Caki2 (cell line): ENCODE results near the gene KRTAP10-10. TPM values are rescaled to one million over a fixed set of nuclear protein-coding genes. Genes with fewer than 3 reads are reported as not detected.
"Not testable (repeated sequence)": the region's sequence is repeated elsewhere in the genome, so short reads cannot be mapped to it uniquely, and the experiment has no call there.

ENCODE experiments used
- DNase-seq: peaks from one replicate; pipeline ENCODE4 v3.0.0-alpha.2; 2015; ENCODE audit warnings: low read depth
- in situ Hi-C: cut with HindIII; loops from 2 replicates; pipeline ENCODE4 v1.10.0; 2016; ENCODE audit warnings: low sequenced_read_pairs, low pct_unique_long_range_greater_than_20kb, mixed read lengths
- total RNA-seq: library from RNA; depleted of rRNA; stranded (reverse); fragments of >200 nt; shearing (Covaris generic); gene quantifications from 2 replicates; pipeline ENCODE4 v1.2.3, GENCODE V29; 2014; ENCODE audit warnings: low replicate concordance

KRTAP10-10 gene
- total RNA-seq, 1 experiment from 2014 or later: not detected

DNA sequence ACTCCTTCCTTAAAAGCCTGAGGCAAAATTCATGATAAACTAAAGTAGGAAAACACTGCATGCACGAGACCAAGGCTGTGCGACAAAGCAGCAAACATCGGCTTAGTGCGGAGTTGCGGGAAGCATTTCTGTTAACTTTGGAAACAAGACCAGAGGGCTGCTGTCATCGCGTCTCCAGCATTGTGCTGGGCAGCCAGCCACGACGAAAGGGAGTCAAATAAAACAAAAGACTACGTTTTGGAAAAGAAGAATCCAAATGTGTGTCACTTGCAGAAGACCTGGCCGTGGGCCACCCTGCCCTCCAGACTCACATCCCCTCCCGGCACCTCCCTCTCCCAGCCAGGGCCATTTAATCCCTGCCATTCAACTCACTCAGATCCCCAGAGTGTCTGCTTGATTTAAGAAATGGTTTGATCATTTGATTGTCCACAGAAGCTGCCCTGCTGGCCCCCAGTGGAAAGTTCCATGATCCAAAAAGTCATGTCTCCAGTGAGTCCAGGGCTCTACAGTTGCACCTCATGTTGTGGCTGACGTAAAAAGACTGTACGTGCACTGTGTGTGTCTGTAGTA, 6.7 kb downstream of the KRTAP10-10 start:
- DNase-seq: no peak
- in situ Hi-C loops: no loop called here

DNA sequence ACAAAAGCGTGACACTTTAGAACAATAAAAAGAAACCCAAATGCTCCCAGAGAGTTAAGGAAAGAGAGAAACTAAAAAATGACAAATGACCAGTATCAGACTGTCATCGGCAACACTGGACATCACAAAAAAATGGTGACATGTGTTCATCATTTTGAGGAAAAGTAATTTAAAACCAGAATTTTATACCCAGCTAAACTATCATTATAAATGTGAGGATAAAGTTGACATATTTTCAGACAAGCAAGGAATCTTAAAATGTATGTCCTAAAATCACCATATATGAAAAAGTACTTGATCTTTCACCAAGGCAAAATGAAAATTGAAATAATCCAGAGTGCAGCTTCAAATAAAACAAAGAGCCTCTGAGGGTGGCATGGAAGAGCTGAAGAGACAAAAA, 7.7 kb downstream of the KRTAP10-10 start:
- in situ Hi-C loops: no loop called here
- no peak for DNase-seq

DNA sequence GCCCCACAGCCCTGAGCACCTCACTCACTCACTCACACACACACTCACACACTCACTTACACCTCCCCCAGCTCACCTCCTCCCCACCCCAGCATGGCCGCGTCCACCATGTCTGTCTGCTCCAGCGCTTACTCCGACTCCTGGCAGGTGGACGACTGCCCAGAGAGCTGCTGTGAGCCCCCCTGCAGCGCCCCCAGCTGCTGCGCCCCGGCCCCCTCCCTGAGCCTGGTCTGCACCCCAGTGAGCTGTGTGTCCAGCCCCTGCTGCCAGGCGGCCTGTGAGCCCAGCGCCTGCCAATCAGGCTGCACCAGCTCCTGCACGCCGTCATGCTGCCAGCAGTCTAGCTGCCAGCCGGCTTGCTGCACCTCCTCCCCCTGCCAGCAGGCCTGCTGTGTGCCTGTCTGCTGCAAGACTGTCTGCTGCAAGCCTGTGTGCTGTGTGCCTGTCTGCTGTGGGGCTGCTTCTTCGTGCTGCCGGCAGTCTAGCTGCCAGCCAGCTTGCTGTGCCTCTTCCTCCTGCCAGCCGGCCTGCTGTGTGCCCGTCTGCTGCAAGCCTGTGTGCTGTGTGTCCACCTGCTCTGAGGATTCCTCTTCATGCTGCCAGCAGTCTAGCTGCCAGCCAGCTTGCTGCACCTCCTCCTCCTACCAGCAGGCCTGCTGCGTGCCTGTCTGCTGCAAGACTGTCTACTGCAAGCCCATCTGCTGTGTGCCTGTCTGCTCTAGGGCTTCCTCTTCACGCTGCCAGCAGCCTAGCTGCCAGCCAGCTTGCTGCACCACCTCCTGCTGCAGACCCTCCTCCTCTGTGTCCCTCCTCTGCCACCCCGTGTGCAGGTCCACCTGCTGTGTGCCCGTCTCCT, 9.4 kb downstream of the KRTAP10-10 start, which contains the start of gene KRTAP10-11:
KRTAP10-11 (plus strand) TSS at position 49 of the 856 bp plus-strand sequence; CDS start at position 94, 45 bp downstream.
- in situ Hi-C loops, DNase-seq: not testable (repeated sequence)

DNA sequence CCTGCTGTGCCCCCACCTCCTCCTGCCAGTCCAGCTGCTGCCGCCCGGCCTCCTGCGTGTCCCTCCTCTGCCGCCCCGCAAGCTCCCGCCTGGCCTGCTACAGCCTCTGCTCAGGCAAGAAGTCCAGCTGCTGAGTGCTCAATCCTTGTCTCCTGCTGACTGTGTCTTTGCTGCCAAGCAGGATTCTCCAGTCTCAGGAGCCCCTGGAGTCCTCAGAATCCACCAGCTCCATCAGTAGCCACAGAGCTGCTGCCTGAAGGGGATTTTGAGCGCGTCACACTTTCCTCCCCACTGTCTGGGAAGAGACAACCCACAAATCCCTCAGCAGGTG, 10.0 kb downstream of the KRTAP10-10 start:
- in situ Hi-C loops: no loop called here
- DNase-seq: no peak

DNA sequence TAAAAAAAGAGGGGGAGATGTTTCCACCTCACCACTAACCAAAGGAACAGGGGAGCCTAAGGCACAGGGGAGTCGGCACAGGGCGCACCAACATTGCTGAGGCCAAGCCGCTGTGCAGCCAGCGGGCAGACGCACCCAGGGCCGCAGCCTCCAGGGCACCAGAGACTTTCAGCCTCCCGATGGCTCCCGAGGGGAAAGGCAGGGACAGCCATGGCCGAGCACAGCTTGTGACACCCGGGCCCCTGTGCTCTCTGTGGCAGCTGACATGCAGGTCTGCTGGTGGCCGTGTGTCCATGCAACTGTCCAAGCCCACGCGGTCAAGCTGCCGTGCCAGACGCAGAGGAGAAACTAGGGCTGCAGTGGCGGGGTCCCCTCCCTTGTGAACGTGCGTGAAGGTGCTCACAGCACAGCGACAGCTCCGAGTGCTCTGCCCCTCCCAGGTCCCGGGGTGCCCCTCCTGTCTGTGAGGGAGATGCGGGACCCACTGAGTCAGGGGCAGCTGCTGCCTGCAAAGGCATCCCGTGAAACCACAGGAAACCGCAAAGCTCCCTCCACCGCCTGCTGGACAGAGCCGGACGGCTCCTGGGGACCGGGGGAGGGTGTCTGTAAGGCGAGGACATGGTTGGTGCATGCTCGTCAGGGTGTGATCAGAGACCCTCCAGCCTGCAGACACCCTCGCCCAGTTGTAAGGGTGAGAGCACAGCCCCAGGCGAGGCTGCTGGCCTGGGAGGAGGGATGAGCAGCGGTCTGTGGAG, 11.6 kb downstream of the KRTAP10-10 start:
- in situ Hi-C loops: no loop called here
- DNase-seq: no peak

DNA sequence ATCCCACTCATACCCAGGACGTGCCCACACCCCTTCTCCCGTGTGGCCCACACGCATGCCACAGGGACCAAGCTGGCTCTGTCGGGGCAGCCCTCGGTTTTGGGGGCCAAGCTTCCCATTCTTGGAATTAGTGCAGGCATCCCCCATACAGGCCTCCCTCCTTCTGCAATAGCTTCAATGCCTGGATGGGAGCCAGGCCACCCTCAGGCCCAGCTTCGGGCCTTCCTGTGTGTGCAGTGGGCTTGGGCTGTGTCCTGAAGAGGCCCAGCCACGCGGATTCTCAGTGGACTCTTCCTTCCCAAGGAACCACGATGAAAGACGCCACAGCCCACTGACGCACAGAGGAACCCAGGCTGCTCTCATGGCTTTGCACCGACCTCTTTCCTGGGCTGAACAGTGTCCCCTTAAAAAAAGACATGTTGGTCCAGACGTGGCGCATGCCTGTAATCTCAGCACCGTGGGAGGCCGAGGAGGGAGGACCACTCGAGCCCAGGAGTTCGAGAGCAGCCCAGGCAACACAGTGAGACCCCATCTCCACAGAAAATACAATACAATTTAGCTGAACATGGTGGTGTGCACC, 12.5 kb downstream of the KRTAP10-10 start:
- DNase-seq: no peak
- in situ Hi-C loops: no loop called here

DNA sequence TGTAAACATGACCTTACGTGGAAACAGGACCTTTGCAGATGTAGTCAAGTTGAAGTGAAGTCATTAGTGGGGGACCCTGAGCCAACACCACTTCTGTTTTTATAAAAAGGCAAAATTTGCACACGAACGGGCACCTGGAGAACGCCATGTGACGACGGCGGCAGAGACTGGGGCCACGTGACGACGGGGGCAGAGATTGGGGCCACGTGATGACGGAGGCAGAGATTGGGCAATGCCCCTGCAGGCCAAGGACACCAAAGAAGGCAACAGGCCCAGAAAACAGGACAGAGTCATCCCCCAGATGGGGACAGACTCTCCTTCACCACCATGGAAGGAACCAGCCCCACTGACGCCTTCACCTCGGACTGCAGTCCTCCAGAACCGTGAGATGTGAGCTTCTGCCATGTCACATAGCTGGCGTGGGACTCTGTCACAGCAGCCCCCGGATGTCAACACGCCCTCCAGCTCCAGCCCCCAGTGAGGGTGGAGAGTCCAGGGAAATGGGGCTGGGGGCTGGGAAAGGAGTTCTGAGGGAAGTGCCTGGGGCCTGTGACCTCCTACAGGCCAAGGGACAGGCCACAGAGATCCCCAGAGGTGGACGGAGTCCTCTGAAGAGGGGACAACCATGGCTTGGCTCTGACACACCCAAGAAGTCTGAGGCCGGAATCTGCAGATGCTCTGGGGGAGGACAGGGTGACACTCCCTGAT, 13.3 kb downstream of the KRTAP10-10 start:
- in situ Hi-C loops: no loop called here
- no peak for DNase-seq

DNA sequence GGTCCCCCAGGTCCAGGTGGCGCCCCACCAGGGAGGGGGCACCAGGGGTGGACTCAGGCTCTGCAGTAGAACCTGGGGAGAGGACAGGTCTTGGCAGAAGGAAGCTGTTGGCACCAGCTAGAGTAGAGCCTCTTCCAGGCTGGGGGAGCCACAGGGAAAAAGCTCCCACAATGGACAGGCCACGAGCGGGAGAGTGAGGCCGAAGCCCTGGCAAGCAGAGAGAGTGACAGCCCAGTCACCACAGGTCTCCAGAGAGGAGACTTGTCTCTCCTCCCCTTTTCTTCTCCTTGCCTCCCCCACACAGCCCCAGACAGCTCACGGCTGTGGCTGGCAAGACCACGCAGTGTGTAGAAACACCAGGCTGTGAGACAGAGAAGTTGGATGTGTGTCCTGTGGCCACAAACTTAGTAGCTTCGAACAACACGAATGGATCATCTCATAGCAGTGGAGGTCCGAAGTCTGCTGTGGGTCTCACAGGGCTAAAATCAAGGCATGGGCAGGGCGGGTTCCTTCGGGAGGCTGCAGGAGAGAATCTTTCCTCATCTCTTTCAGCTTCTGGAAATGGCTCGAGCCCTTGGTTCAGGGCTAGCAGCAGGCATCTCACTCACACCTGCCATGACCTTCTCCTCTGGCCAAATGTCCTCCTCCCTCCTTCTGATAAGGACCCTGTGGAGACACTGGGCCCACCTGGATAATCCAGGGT, 14.0 kb downstream of the KRTAP10-10 start:
- no peak for DNase-seq
- in situ Hi-C loops: no loop called here

DNA sequence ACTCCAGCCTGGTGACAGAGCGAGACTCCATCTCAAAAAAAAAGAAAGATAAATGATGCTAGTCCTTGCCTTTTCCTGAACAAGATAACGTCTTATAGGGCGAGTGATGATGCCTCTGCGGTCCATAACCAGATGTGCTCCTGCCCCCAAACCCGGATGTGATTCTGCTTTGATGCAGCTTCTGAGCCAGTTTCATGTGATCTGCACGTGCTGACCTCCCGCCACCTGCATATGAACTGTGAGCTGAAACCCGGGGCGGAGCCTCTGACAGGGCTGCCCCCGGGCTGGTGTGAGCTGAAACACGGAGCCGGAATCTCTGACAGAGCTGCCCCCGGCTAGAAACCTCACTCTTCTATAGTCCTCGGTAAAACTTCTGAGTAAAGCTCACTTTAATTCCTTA, 16.0 kb downstream of the KRTAP10-10 start:
- no peak for DNase-seq
- in situ Hi-C loops: no loop called here

DNA sequence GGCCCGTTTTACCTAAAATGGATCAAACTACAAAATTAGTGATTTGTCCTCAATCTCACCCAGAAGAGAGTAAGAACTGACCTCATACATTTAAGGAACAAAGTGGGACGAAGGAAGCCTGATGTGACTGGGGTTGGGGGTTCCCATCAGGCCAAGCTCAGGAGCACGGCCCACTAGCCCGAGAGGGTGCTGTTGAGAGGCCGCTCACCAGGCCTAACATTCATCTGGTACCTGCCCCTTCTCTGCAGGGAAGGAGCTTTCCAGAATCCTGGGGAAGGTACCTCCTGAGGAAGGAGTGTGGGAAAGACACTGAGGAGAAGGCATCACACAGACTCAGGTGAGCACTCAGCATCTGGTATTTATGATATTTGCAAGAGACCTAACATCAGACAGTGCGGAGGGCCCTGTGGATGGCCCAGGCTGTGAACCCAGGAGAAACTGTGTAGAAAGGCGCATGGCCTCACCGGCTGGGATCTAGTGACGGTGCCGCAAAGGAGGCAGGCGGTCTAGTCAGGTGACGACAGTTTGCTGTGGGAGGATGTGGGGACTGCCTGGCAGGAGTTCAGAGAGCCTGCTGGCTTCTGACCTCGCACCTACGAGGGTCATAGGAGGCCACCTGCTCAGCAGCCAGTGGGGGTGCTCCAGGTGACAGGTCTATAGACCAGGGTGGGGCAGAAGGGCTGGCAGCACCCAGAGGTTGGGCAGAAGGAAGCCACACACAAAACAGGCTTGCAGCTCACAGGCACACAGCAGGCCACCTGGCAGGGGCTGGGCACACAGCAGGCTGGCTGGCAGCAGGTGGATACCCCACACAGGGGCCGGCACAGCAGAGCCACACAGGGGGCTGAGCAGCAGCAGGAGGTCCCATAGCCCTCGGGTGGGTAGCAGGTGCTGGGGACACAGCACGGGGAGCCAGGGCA, 16.8 kb downstream of the KRTAP10-10 start:
- in situ Hi-C loops: no loop called here
- DNase-seq: no peak

DNA sequence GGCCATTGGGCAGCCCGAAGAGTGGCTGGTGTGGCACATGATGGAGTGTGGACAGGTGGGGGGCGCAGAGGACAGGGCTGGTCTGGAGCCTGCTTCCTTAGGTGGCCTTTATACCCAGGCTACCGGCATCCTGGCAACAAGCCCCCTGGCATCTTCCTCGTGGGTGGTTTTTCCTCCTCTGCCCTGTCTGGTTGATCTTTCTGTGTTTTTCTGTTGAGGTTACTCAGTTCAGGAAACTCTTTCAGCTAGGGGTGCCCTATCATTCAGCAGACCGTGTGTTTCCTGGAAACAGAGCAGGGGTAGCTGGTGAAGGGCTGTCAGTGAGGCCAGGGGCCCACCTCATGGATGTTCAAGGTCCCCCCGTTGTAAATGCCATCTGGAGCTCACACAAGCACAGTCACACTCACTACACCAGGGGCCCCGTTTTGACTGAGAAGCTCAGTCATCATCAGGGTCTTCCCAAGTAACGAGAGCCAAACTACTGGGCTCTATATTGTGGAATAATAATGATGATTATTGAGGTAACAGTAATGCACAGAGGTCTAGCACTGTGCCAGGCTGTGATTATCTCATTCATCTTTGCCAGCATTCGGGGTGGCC, 17.5 kb downstream of the KRTAP10-10 start, which contains the start of gene KRTAP12-4:
KRTAP12-4 (minus strand) TSS at position 84 of the 600 bp plus-strand sequence; CDS start at position 39, 45 bp downstream.
- in situ Hi-C loops: no loop called here
- no peak for DNase-seq

DNA sequence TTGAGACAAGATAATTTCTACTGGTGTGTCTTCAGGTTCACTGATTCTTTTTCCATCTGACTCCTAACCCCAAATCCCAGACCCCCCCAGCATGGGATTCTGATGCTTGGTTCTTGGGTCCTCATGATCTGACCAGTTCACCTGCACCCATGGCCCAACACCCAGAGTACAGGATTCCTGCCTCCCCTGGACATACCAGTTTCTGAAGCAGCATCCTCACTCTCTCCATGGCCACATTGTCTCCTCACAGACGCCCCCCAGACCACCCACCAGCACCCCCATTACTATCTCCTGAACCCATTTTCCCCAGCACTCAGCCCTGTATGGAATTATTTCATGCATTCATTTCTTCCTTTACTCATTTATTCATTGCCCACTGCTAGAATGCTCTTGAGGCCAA, 19.7 kb downstream of the KRTAP10-10 start:
- DNase-seq: no peak
- in situ Hi-C loops: no loop called here

DNA sequence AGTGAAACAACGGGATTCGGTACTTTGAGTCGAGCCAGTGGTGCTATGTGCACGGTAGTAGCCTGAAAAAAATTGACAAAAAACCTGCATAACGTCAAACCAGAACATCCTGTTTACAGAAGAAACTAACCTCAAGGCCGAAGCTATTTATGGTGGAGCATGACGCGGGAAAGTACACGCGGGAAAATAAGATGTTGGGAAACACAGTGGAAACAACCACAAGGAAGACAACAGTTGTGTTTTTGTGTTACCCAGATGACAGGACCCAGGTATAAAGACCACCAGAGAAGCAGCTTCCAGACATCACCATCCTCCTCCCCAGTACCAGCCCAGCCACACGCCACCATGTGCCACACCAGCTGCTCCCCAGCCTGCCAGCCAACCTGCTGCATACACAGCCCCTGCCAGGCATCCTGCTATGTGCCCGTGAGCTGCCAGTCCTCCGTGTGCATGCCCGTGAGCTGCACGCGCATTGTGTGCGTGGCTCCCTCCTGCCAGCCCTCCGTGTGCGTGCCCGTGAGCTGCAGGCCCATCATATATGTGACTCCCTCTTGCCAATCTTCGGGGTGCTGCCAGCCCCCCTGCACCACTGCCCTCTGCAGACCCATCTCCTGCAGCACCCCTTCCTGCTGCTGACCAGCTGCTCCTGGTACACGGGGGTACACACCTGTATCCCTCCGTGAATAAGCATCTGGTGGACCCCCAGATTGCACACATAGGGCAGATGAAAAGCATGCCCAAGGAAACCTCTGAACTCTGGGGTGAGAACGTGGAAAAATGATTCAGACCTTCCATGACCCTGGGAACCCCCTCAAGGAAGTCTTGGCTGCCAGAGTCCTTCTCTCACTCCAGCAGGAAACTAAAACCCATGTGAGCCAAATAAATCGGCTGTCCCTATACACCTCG, 20.7 kb downstream of the KRTAP10-10 start, which contains the start of gene KRTAP12-3:
KRTAP12-3 (plus strand) TSS at position 298 of the 906 bp plus-strand sequence; CDS start at position 346, 48 bp downstream.
- in situ Hi-C loops: no loop called here
- no peak for DNase-seq

DNA sequence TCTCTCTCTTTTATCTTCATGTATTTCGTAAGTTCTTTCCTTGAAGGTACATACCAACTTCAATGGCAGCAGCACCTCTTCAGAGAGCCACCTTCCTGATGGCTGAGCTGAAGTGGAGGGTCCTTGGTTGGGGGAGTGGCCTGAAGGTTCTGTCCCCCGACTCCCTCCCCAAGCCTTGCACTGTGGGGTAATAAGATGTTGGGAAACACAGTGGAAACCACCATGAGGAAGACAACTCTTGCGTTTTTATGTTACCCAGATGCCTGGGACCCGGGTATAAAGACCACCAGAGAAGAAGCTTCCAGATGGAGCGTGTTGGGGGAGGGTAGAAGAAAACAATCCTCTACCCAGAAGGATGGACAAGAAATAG, 21.4 kb downstream of the KRTAP10-10 start:
- in situ Hi-C loops: no loop called here
- no peak for DNase-seq

DNA sequence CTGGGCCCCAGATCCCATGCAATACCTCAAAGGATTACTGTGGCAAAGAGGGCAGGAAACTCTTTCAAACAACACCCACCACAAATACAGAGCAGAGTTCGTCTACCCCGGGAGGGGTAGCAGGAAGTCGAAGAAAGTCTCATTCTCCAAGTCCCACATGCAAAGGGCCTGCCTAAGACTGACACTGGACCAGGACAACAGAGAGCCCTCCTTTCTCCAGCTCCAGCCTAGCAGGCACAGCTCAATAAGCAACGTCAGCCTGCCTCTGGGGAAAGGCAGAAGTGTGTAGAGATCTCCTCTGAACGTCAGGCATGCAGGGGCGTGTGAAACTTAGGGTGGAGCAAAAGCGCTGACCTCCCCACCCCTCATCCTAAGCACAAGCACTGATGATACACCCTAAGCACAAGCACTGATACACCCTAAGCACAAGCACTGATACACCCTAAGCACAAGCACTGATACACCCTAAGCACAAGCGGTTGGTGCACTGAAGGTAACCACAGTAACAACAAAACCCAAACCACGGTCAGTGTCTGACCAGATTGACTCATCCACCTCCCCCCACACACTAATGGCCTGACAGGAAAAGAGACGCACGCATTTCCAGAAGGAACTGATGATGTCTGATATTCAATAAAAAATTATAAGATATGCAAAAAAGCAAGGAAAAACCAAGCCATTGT, 21.9 kb downstream of the KRTAP10-10 start:
- DNase-seq: no peak
- in situ Hi-C loops: no loop called here
